Stimulated activated naive CD4-positive, alpha-beta T cell treated with Interleukin-2 at 50 U/mL for 16 hours (primary cell): ENCODE measurements around the gene CBX4.

Experiments
- DNase-seq: peaks from one replicate; lab custom pipeline; 2025; lab: John Stamatoyannopoulos, UW

The CBX4 gene

GRCh38 chr17:79811868-79812352 lies 27.3 kb downstream of the CBX4 start:
- no peak for DNase-seq

- no peak for DNase-seq
These were observed 28.0 kb downstream of the CBX4 start for GRCh38 chr17:79811011-79811867.

- DNase-seq: peak; percentile 81
These were observed 28.9 kb downstream of the CBX4 start for GRCh38 chr17:79810130-79811010.

GRCh38 chr17:79809530-79810129 lies 29.6 kb downstream of the CBX4 start:
- DNase-seq: no peak

- no peak for DNase-seq
These were observed 30.3 kb downstream of the CBX4 start for GRCh38 chr17:79808763-79809529.

- no peak for DNase-seq
These were observed 32.1 kb downstream of the CBX4 start for GRCh38 chr17:79806863-79807720.

GRCh38 chr17:79806446-79806760 lies 32.8 kb downstream of the CBX4 start:
- no peak for DNase-seq

- DNase-seq: no peak
These were observed 34.2 kb downstream of the CBX4 start for GRCh38 chr17:79804856-79805696.

GRCh38 chr17:79803997-79804855 lies 35.0 kb downstream of the CBX4 start:
- DNase-seq: peak; percentile 76

- DNase-seq: no peak
These were observed 35.7 kb downstream of the CBX4 start for GRCh38 chr17:79803421-79803996.

- no peak for DNase-seq
These were observed 36.4 kb downstream of the CBX4 start for GRCh38 chr17:79802736-79803420.

- no peak for DNase-seq
These were observed 37.1 kb downstream of the CBX4 start for GRCh38 chr17:79802039-79802735.

- DNase-seq: no peak
These were observed 37.8 kb downstream of the CBX4 start for GRCh38 chr17:79801156-79802038.

- DNase-seq: peak; percentile 44
These were observed 38.7 kb downstream of the CBX4 start for GRCh38 chr17:79800325-79801155.
